Measurements from ENCODE around the gene CARMIL3. TPM values are rescaled to one million over a fixed set of nuclear protein-coding genes. Genes with fewer than 3 reads are reported as not detected.
"Not testable (repeated sequence)": the region's sequence is repeated elsewhere in the genome, so short reads cannot be mapped to it uniquely, and the experiment has no call there.

CARMIL3 gene
- total RNA-seq, 2 experiments from 2014 or later = 0.43 to 0.56 TPM

DNA sequence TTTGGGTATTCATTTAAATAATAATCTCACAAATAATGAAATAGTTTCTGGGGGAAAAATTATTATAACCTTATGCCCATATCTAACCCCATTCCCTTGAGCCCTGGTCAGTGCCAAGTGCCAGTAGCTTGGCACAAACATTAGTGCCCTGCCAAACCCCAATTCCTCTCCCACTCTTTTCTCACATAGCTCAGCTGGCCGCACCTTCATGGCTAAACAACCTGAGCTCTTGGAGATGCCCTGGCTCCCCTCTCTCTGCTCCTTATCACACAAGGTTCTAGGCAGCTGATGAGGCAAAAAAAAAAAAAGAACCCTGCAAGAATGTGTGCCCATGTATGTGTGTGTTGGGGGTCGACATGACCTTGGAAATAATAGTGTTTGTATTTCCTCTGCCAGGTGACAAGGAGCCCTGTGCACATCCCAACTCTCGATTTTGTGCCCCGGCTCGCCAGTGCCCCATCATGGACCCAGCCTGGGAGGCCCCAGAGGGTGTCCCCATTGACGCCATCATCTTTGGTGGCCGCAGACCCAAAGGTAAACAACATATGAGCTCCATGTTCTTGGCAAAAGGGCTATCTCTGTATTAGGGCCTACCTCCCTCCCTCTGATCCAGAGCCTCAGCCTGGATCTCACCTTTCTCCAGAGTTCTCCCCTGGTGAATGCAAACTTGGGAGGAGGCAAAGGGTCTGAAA, 50.7 kb downstream of the CARMIL3 start:
- Mint-ChIP-seq H3K4me3 (no peak overlapping the region), H3K36me3 (peaks cover 49% of the 10 kb centered on the region), H3K27ac (peak overlapping the region; percentile 3), H3K4me1 (peaks cover 9% of the 10 kb centered on the region), H3K27me3 (no peaks in the 10 kb centered on the region), H3K9me3 (no peaks in the 10 kb centered on the region)
- DNase-seq = no peak

DNA sequence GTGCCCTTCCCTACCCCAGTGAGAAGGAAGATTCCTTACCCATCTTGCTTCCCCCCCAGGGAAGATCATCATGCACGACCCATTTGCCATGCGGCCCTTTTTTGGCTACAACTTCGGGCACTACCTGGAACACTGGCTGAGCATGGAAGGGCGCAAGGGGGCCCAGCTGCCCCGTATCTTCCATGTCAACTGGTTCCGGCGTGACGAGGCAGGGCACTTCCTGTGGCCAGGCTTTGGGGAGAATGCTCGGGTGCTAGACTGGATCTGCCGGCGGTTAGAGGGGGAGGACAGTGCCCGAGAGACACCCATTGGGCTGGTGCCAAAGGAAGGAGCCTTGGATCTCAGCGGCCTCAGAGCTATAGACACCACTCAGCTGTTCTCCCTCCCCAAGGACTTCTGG, 51.6 kb downstream of the CARMIL3 start:
- no peak for DNase-seq
- H3K36me3 Mint-ChIP-seq = peaks cover 45% of the 10 kb centered on the region
- no peak overlapping the region for H3K27ac Mint-ChIP-seq
- peaks cover 11% of the 10 kb centered on the region for H3K4me1 Mint-ChIP-seq
- no peak overlapping the region for H3K4me3 Mint-ChIP-seq
- no peaks in the 10 kb centered on the region for H3K9me3 Mint-ChIP-seq
- H3K27me3 Mint-ChIP-seq = no peaks in the 10 kb centered on the region

GRCh38 chr14:24105609-24106239, 53.9 kb downstream of the CARMIL3 start:
- Mint-ChIP-seq H3K36me3 (peaks cover 32% of the 10 kb centered on the region), H3K27ac (peak overlapping the region; percentile 48), H3K4me1 (peaks cover 19% of the 10 kb centered on the region)
- not testable (repeated sequence) for H3K4me3 Mint-ChIP-seq, DNase-seq, H3K27me3 Mint-ChIP-seq, H3K9me3 Mint-ChIP-seq

GRCh38 chr14:24106672-24107271, 55.0 kb downstream of the CARMIL3 start:
- Mint-ChIP-seq H3K36me3 (peaks cover 32% of the 10 kb centered on the region), H3K4me3 (no peak overlapping the region), H3K9me3 (no peaks in the 10 kb centered on the region), H3K4me1 (peaks cover 19% of the 10 kb centered on the region), H3K27me3 (no peaks in the 10 kb centered on the region), H3K27ac (no peak overlapping the region)
- DNase-seq = no peak

DNA sequence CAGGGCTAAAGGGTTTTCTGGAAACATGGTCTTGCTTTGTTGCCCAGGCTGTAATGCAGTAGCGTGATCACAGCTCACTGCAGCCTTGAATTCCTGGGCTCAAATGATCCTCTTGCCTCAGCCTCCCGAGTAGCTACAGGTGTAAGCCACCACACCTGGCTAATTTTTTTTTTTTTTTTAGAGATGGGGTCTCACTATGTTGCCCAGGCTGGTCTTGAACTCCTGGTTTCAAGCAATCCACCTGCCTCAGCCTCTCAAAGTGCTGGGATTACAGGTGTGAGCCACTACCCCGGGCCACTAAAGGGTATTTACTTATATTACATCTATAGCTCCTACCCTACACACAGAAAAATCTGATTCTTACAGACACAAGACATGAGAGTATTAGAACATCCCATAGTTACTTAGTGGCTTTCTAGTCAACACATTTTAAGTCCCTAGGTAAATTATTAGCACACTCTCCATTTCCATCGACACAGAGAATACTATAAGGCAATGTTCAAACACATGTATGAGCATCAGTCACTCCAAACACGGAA, 56.6 kb downstream of the CARMIL3 start:
- H3K27me3 Mint-ChIP-seq = no peaks in the 10 kb centered on the region
- peak overlapping the region; percentile 92 for H3K27ac Mint-ChIP-seq
- DNase-seq = no peak
- H3K9me3 Mint-ChIP-seq = no peaks in the 10 kb centered on the region
- H3K4me3 Mint-ChIP-seq = no peak overlapping the region
- peaks cover 19% of the 10 kb centered on the region for H3K4me1 Mint-ChIP-seq
- peaks cover 22% of the 10 kb centered on the region for H3K36me3 Mint-ChIP-seq

DNA sequence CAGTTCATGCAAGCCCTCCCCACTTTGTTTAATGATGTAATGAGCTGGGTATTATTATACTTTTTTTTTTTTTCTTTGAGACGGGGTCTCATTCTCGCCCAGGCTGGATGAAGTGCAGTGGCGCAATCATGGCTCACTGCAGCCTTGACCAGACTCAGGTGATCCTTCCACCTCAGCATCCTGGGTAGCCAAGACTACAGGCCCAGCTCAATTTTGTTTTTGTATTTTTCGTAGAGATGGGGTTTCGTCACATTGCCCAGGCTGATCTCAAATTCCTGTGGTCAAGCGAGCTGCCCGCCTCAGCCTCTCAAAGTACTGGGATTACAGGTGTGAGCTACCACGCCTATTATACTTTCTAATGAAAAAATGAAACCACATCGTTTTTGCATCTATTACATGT, 58.3 kb downstream of the CARMIL3 start:
- H3K9me3 Mint-ChIP-seq = no peaks in the 10 kb centered on the region
- no peak overlapping the region for H3K4me3 Mint-ChIP-seq
- H3K27ac Mint-ChIP-seq = no peak overlapping the region
- H3K36me3 Mint-ChIP-seq = peaks cover 7% of the 10 kb centered on the region
- peaks cover 19% of the 10 kb centered on the region for H3K4me1 Mint-ChIP-seq
- H3K27me3 Mint-ChIP-seq = no peaks in the 10 kb centered on the region
- no peak for DNase-seq

- H3K36me3 Mint-ChIP-seq = peaks cover 7% of the 10 kb centered on the region
- no peak overlapping the region for H3K4me3 Mint-ChIP-seq
- H3K27me3 Mint-ChIP-seq = no peaks in the 10 kb centered on the region
- no peaks in the 10 kb centered on the region for H3K9me3 Mint-ChIP-seq
- peak overlapping the region; percentile 25 for H3K27ac Mint-ChIP-seq
- H3K4me1 Mint-ChIP-seq = peaks cover 22% of the 10 kb centered on the region
- DNase-seq = no peak
Measured at GRCh38 chr14:24110523-24110922, 58.7 kb downstream of the CARMIL3 start.

DNA sequence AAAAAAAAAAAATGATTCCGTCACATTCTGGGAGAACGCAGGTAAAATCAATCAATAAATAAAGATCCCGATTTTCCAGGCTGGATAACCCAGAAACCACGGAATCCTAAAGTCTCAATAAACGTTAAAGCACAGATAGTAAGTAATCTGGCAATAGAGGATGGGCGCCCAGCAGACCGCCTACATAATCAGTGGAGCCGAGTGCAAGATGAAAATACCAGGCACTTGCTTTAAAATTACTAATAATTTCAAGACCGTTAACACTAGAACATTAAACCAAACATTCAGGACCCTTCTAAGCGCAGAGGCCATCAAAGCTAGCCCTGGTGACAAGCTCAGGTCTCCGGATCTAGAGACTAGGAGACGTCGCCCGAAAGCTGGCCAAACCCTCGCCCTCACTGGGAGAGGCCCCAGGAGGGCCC, 61.6 kb downstream of the CARMIL3 start:
- DNase-seq = no peak
- peak overlapping the region; percentile 99 for H3K27ac Mint-ChIP-seq
- H3K4me3 Mint-ChIP-seq = peak overlapping the region; percentile 95
- H3K27me3 Mint-ChIP-seq = no peaks in the 10 kb centered on the region
- peaks cover 28% of the 10 kb centered on the region for H3K4me1 Mint-ChIP-seq
- peaks cover 12% of the 10 kb centered on the region for H3K36me3 Mint-ChIP-seq
- H3K9me3 Mint-ChIP-seq = no peaks in the 10 kb centered on the region

DNA sequence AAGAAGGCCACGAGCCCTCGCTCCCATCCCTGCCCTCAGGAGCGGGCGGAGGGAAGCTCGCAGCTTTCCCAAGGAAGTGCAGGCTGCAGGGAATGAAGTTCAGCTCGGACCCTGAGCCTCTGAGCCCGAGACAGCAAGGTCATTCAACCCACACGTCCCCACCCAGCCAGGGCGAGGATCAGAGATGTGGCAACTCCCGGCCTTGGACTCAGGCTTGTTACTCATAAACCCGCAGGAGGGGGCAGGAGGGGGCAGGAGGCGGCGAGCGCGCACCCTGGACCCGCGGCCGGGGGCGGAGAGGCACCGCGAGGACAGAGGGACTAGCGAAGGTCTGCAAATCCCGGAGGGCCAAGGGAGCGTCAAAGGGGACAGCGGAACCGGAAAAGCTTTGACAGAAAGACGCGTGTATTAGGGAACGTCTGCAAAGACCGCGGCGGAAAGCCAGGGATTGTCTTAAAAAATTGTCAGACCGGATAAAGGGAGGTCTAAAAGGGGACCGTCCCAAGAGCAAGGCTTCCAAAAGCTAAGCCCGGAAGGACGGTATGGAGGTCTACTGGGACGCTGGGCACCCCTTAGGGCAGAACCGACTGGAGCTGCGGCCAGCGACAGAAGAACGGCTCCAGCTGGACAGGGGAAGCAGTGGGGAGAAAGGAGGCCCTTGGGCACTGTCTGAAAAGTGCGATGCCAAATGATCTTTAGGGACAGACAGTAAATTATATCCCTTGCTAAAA, 62.2 kb downstream of the CARMIL3 start:
- Mint-ChIP-seq H3K36me3 (peaks cover 17% of the 10 kb centered on the region), H3K27ac (peak overlapping the region; percentile 99), H3K27me3 (no peaks in the 10 kb centered on the region), H3K4me3 (peak overlapping the region; percentile 95), H3K9me3 (no peaks in the 10 kb centered on the region), H3K4me1 (peaks cover 22% of the 10 kb centered on the region)
- peak; percentile 87 for DNase-seq

DNA sequence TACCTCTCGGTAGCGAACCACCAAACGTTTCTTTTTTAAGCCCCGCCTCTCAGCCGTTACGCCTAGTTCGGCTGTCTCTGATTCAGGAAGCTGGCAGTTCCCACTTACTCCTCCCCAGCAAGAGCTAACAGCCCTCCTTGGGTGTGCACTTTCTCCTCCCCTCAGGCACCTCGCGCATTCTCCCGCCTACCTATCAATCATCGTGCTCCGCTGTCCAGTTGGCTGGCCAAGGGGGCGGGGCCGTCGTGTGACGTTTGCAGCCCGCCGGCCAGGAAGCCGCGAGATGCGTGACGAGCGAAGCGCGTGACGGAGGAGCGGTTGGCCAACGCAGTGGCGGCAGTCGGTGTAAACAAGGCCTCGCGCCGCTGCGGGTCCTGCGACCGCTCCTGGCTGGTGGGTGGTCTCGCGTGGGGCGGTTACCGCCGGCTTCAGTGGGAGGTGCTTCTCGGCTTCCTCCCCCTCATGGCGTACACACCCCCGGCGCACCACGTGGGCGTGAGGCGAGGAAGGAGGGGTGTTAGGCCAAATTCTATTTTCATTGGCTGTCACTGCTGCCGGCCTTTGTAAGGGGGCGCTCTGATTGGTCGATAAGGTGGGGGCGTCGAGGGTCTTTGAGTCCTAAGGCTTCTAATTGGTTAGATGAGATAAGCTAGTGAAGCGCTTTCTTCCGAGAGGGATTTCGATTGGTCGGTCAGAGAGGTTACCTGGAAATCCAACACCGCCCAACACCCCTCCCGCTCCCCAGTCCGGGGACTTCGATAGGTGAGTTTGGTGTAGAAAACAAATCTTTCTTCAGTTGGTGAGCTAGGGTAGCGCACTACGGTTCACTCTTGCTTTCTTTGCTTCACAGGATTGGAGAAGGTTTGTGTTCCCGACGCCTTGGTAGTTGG, 63.0 kb downstream of the CARMIL3 start, which contains the start of the genes DCAF11 and NRL:
DCAF11 (plus strand) TSS at position 246 of the 890 bp plus-strand sequence. CDS start 818 bp downstream, outside the sequence.
NRL (minus strand) TSS at position 418 of the 890 bp plus-strand sequence. CDS start 32,101 bp downstream, outside the sequence.
- Mint-ChIP-seq H3K9me3 (no peaks in the 10 kb centered on the region), H3K4me1 (peaks cover 22% of the 10 kb centered on the region), H3K27ac (peak within 1 kb of the TSS; percentile 99), H3K27me3 (no peaks in the 10 kb centered on the region), H3K36me3 (peaks cover 17% of the 10 kb centered on the region), H3K4me3 (peak within 1 kb of the TSS; percentile 95)
- peak; percentile 99 for DNase-seq

DNA sequence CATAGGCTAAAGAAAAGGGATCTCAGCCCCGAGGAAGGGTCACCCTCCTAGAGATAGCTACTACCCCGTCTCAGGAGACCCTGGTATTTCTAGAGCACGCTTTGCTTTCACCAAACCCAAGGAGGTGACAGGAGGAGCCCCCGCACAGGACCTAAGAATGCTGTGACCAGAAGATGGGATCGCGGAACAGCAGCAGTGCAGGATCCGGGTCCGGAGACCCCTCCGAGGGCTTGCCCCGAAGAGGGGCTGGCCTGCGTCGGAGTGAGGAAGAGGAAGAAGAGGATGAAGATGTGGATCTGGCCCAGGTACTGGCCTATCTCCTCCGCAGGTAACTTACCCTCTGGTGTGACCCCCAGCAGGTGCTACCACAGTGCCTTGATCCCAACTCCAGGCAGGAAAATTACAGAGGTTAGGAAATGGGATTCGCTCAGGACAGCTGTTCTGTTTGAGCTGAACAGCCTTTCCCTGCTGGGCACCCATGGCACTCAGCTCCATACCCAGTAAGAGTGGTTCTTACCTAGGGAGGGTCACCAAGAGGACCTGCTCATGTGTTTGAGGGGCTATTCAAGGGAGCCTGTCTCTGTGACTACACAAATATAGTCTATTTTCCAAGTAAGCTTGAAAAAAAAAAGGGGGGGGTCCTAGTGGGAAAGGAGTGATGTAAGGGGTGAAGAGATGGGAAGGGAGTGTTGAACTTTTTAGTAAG, 63.8 kb downstream of the CARMIL3 start:
- Mint-ChIP-seq H3K27me3 (no peaks in the 10 kb centered on the region), H3K9me3 (no peaks in the 10 kb centered on the region), H3K36me3 (peaks cover 17% of the 10 kb centered on the region), H3K4me1 (peaks cover 21% of the 10 kb centered on the region), H3K27ac (peak overlapping the region; percentile 99), H3K4me3 (peak overlapping the region; percentile 95)
- DNase-seq = no peak

DNA sequence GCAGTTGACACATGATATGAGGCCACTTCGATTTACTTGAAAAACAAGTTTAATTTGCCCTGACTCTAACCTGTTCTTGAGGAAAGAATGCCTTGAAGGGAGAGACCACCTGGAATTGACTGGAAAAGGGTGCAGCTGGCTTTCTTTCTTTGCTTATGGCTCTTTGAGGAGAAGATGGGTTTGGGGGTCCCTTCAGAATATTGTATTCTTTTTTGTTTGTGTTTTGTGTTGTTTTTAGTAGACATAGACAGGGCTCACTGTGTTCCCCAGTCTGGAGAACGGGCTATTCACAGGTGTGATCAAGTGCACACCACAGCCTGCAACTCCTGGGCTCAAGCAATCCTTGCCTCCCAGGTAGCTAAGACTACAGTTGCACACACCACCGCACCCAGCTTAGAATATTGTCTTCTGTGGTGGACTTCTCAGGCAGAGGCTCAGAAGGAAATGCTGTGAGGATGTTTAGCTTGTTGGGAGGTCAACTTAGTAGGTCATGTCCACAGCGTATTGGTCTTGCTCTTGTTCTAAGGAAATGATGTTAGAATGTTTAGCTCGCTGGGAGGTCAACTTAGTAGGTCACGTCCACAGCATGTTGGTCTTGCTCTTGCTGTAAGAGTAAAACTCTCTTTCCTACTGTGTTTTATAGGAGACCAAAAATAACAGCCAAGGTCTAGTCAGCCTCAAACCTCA, 64.5 kb downstream of the CARMIL3 start:
- DNase-seq = no peak
- Mint-ChIP-seq H3K27ac (peak overlapping the region; percentile 99), H3K4me1 (peaks cover 20% of the 10 kb centered on the region), H3K4me3 (peak overlapping the region; percentile 95), H3K36me3 (peaks cover 17% of the 10 kb centered on the region), H3K9me3 (no peaks in the 10 kb centered on the region), H3K27me3 (no peaks in the 10 kb centered on the region)

DNA sequence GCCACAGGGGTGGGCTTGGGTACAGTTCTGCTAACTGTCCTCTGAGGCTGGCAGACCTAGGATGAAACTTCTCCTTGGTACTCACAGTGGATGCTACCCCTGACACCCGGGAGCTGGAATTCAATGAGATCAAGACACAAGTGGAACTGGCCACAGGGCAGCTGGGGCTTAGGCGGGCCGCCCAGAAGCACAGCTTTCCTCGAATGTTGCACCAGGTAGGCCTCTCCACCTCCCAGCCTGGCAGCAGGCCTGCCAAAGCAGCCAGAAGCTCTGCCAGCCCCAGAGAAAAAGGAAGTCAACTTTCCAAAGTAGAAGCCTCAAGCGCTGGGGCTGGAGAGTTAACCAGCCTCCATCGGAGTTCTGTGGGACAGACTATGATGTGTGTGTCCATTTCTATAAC, 65.4 kb downstream of the CARMIL3 start:
- Mint-ChIP-seq H3K4me3 (no peak overlapping the region), H3K36me3 (peaks cover 16% of the 10 kb centered on the region), H3K27me3 (no peaks in the 10 kb centered on the region), H3K27ac (no peak overlapping the region), H3K4me1 (peaks cover 20% of the 10 kb centered on the region), H3K9me3 (no peaks in the 10 kb centered on the region)
- no peak for DNase-seq

Measured in activated naive CD8-positive, alpha-beta T cell treated with anti-CD3 and anti-CD28 coated beads for 36 hours (primary cell).